GM23338 (cell line): ENCODE data around the gene RNF141.

ENCODE experiments used
- EZH2 ChIP-seq: fragments of 200-600 bp; sonication (generic); IDR thresholded peaks from one replicate; pipeline ENCODE4 v1.8.0; 2017; ENCODE audit warnings: antibody characterized with exemption, mild to moderate bottlenecking, low read depth; ENCODE audit not compliant: unreplicated experiment
- EZH2phosphoT487 ChIP-seq: fragments of 200-600 bp; sonication (generic); IDR thresholded peaks from one replicate; pipeline ENCODE4 v1.8.1; 2018; ENCODE audit warnings: antibody characterized with exemption; ENCODE audit not compliant: unreplicated experiment
- REST ChIP-seq: IDR thresholded peaks from one replicate; pipeline ENCODE4 v1.6.1; 2018; ENCODE audit warnings: antibody characterized with exemption; ENCODE audit not compliant: unreplicated experiment
- TF ChIP-seq, protein P1 (sequence below), 2 experiments: fragments of 200-600 bp in 1 of 2; sonication (generic) in 1 of 2; conservative IDR thresholded peaks; 2 replicates each; pipeline versions ENCODE4 v1.5.1 to v1.6.1; 2016 to 2017; ENCODE audit warnings: antibody characterized with exemption in 2 of 2, low read depth in 2 of 2, mild to moderate bottlenecking in 2 of 2, moderate library complexity in 1 of 2

DNA sequence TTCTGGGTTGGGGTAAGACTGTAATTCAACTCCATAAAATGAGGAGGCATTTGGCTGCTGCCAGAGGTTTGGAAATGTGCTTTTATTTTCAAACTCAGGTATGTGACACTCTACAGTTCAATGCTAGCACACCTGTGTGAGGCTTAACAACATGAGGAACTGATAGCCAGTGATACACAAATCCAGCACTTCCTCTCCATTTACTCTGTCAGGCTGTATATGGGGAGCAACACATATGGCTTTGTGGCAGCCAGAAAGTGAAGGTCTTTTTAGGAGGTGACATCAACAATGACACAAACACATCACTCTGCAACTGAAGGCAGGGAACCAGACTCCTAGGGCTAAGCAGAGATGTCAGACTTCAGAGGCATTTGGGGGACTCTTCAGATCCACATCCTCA is 32.0 kb upstream of the RNF141 start:
- TF ChIP-seq EZH2 (no peak), EZH2phosphoT487 (no peak), REST (no peak)
- TF ChIP-seq, protein P1, sequence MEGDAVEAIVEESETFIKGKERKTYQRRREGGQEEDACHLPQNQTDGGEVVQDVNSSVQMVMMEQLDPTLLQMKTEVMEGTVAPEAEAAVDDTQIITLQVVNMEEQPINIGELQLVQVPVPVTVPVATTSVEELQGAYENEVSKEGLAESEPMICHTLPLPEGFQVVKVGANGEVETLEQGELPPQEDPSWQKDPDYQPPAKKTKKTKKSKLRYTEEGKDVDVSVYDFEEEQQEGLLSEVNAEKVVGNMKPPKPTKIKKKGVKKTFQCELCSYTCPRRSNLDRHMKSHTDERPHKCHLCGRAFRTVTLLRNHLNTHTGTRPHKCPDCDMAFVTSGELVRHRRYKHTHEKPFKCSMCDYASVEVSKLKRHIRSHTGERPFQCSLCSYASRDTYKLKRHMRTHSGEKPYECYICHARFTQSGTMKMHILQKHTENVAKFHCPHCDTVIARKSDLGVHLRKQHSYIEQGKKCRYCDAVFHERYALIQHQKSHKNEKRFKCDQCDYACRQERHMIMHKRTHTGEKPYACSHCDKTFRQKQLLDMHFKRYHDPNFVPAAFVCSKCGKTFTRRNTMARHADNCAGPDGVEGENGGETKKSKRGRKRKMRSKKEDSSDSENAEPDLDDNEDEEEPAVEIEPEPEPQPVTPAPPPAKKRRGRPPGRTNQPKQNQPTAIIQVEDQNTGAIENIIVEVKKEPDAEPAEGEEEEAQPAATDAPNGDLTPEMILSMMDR (conservative IDR thresholded peaks at IDR 0.05; ENCODE audit: low read depth in 2 of 2): no peak
